OCI-LY1 (cell line): ENCODE results near the gene PANK3.

Experiments
- H2AFZ ChIP-seq: fragments of 200-600 bp; sonication (generic), shearing (Covaris generic); 2 replicates; pipeline ENCODE4 v1.6.0; 2014; ENCODE audit warnings: antibody characterized with exemption, mild to moderate bottlenecking, low read length
- H3F3A ChIP-seq: fragments of 200-600 bp; sonication (generic), shearing (Covaris generic); 2 replicates; pipeline ENCODE4 v1.6.0; 2014; ENCODE audit warnings: mild to moderate bottlenecking, antibody characterized with exemption, low read length, moderate library complexity; ENCODE audit not compliant: insufficient read depth
- H3K27ac ChIP-seq: fragments of 200-600 bp; sonication (generic); 2 replicates; pipeline ENCODE4 v1.5.1; 2014; ENCODE audit warnings: low read length, mixed run types, mild to moderate bottlenecking, low read depth; ENCODE audit not compliant: poor library complexity, severe bottlenecking
- H3K27me3 ChIP-seq: fragments of 200-600 bp; sonication (generic); 2 replicates; pipeline ENCODE4 v1.6.0; 2014; ENCODE audit warnings: antibody characterized with exemption, mild to moderate bottlenecking, low read length, moderate library complexity; ENCODE audit not compliant: insufficient read depth
- H3K36me3 ChIP-seq: fragments of 200-600 bp; sonication (generic); 2 replicates; pipeline ENCODE4 v1.6.1; 2014; ENCODE audit warnings: mild to moderate bottlenecking, antibody characterized with exemption, low read length, moderate library complexity, mixed read lengths; ENCODE audit not compliant: insufficient read depth
- H3K4me1 ChIP-seq: fragments of 200-600 bp; sonication (generic); 2 replicates; pipeline ENCODE4 v1.5.1; 2014; ENCODE audit warnings: mild to moderate bottlenecking, low read length, moderate library complexity; ENCODE audit not compliant: insufficient read depth, severe bottlenecking
- H3K4me2 ChIP-seq: fragments of 200-600 bp; sonication (generic), shearing (Covaris generic); 2 replicates; pipeline ENCODE4 v1.6.1; 2014; ENCODE audit warnings: low read length
- H3K4me3 ChIP-seq: fragments of 200-600 bp; sonication (generic); 2 replicates; pipeline ENCODE4 v1.5.1; 2014; ENCODE audit warnings: low read length, low read depth, mild to moderate bottlenecking, mixed read lengths; ENCODE audit not compliant: poor library complexity, severe bottlenecking
- H3K79me2 ChIP-seq: fragments of 200-600 bp; shearing (Covaris generic); 2 replicates; pipeline ENCODE4 v1.6.1; 2016; ENCODE audit warnings: mixed run types, low read length, mixed read lengths; ENCODE audit not compliant: insufficient read depth
- H3K9ac ChIP-seq: fragments of 200-600 bp; sonication (generic), shearing (Covaris generic); 2 replicates; pipeline ENCODE4 v1.6.1; 2014; ENCODE audit warnings: mild to moderate bottlenecking, low read length, mixed read lengths
- H3K9me2 ChIP-seq: fragments of 200-600 bp; sonication (generic), shearing (Covaris generic); 2 replicates; pipeline ENCODE4 v1.6.1; 2014; ENCODE audit warnings: low read depth, mild to moderate bottlenecking, low read length, mixed read lengths
- H3K9me3 ChIP-seq: fragments of 200-600 bp; shearing (Covaris generic); 2 replicates; pipeline ENCODE4 v1.6.1; 2014; ENCODE audit warnings: low read length, mixed read lengths
- H4K20me1 ChIP-seq: fragments of 200-600 bp; sonication (generic), shearing (Covaris generic); 2 replicates; pipeline ENCODE4 v1.6.0; 2016; ENCODE audit warnings: mild to moderate bottlenecking, low read length; ENCODE audit not compliant: insufficient read depth
- EZH2 ChIP-seq: fragments of 200-600 bp; sonication (generic), shearing (Covaris generic); IDR thresholded peaks from 2 replicates; pipeline ENCODE4 v1.8.0; 2017; ENCODE audit warnings: borderline replicate concordance, mixed run types, mild to moderate bottlenecking, antibody characterized with exemption, low read length, moderate library complexity, mixed read lengths
- TF ChIP-seq, protein P1 (sequence below): fragments of 200-600 bp; sonication (generic), shearing (Covaris generic); IDR thresholded peaks from 2 replicates; pipeline ENCODE4 v1.5.1; 2017; ENCODE audit warnings: mild to moderate bottlenecking, antibody characterized with exemption, low read length, moderate library complexity, mixed read lengths

The PANK3 gene

DNA sequence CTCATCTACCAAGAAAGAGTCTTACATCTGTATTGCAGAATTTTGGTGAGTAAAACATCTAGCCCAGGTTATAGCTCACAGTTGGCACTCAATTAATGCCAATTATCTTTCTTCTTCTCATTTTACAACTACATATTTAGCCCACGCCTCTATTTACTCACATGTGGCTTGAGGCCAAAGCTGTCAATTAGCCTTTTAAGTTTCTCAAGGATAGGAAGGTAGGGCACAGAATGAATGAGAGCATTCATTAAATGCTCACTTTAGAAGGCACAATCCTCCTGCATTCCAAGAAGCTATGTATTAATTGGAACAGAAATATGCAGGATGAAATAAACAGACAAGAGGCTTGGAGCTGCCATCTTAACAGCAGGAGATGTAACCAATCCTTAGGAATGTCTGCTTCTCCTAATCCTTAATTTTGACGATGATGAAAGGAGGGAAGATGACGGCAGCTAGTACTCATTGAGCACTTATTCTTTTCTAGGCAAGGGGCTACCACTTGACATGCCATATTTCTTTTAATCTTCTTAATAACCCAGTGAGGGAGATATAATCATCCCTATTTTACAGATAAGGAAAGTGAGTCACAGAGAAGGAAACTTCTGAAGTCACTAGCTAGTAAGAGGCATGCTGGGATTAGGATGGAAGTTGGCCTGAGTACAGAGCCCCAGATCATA is 30.8 kb upstream of the PANK3 start:
- H4K20me1 ChIP-seq: no peaks in the 10 kb centered on the region
- no peaks in the 10 kb centered on the region for H3K4me1 ChIP-seq
- no peaks in the 10 kb centered on the region for H3K79me2 ChIP-seq
- H3K9me3 ChIP-seq: no peaks in the 10 kb centered on the region
- H3K27me3 ChIP-seq: no peaks in the 10 kb centered on the region
- no peak overlapping the region for H3K4me3 ChIP-seq
- H3K9ac ChIP-seq: no peak overlapping the region
- H3K27ac ChIP-seq: no peak overlapping the region
- no peak overlapping the region for H3K4me2 ChIP-seq
- no peaks in the 10 kb centered on the region for H3K9me2 ChIP-seq
- H3K36me3 ChIP-seq: no peaks in the 10 kb centered on the region
- TF ChIP-seq EZH2: no peak
- TF ChIP-seq, protein P1, sequence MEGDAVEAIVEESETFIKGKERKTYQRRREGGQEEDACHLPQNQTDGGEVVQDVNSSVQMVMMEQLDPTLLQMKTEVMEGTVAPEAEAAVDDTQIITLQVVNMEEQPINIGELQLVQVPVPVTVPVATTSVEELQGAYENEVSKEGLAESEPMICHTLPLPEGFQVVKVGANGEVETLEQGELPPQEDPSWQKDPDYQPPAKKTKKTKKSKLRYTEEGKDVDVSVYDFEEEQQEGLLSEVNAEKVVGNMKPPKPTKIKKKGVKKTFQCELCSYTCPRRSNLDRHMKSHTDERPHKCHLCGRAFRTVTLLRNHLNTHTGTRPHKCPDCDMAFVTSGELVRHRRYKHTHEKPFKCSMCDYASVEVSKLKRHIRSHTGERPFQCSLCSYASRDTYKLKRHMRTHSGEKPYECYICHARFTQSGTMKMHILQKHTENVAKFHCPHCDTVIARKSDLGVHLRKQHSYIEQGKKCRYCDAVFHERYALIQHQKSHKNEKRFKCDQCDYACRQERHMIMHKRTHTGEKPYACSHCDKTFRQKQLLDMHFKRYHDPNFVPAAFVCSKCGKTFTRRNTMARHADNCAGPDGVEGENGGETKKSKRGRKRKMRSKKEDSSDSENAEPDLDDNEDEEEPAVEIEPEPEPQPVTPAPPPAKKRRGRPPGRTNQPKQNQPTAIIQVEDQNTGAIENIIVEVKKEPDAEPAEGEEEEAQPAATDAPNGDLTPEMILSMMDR: no peak
- H2AFZ ChIP-seq: no peak overlapping the region
- no peaks in the 10 kb centered on the region for H3F3A ChIP-seq

DNA sequence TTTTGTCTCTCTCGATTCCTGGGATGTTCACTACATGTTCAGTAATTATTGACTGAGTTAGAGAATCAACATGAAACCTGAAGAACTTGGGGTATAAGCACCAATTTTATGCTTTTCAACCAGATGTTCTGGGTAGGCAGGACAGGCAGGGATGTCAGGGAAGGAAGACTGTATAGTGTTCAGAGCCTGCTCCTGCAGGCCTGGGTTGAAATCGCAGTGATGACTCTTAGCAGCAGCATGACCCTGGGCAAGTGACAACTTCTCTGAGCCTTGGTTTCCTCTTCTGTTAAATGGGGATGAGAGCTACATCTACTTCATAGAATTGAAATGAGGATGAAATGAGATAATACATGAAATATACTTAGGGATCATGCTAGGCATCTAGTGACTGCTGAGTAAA is 29.7 kb upstream of the PANK3 start:
- TF ChIP-seq EZH2: no peak
- TF ChIP-seq, protein P1: no peak
- no peaks in the 10 kb centered on the region for H3K4me1 ChIP-seq
- no peaks in the 10 kb centered on the region for H3K9me2 ChIP-seq
- no peak overlapping the region for H3K4me2 ChIP-seq
- no peaks in the 10 kb centered on the region for H4K20me1 ChIP-seq
- H3F3A ChIP-seq: no peaks in the 10 kb centered on the region
- H3K4me3 ChIP-seq: no peak overlapping the region
- no peaks in the 10 kb centered on the region for H3K27me3 ChIP-seq
- no peaks in the 10 kb centered on the region for H3K79me2 ChIP-seq
- H3K27ac ChIP-seq: no peak overlapping the region
- no peak overlapping the region for H3K9ac ChIP-seq
- no peak overlapping the region for H2AFZ ChIP-seq
- H3K9me3 ChIP-seq: no peaks in the 10 kb centered on the region
- H3K36me3 ChIP-seq: no peaks in the 10 kb centered on the region

DNA sequence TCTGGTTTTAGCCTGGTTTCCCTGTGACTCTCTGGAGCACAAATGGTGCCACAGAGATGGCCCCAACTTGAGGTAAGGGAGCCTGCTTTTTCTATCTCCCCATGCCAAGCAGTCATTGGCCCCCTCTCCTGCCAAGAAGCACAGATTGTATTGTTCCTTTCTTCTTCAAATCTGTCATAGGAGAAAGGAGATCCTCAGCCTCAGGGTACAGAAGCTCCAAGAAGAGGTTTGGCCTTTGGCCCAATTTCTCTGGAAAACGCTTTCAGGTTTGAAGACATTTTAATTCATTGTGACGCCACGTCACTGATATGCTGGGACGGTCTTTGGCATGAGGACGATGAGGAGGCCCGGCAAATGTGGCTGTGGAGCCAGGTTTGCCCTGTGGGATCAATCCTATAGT is 29.2 kb upstream of the PANK3 start:
- Histone ChIP-seq H3F3A (no peaks in the 10 kb centered on the region), H3K9ac (no peak overlapping the region), H3K79me2 (no peaks in the 10 kb centered on the region), H3K9me3 (no peaks in the 10 kb centered on the region), H3K4me2 (no peak overlapping the region), H3K4me1 (no peaks in the 10 kb centered on the region), H3K9me2 (no peaks in the 10 kb centered on the region), H3K4me3 (no peak overlapping the region), H3K36me3 (no peaks in the 10 kb centered on the region), H4K20me1 (no peaks in the 10 kb centered on the region), H3K27ac (no peak overlapping the region), H2AFZ (no peak overlapping the region), H3K27me3 (no peaks in the 10 kb centered on the region)
- TF ChIP-seq, protein P1: no peak
- no peak for TF ChIP-seq EZH2
